ENCODE measurements around the gene TYSND1. TPM values are rescaled to one million over a fixed set of nuclear protein-coding genes. Genes with fewer than 3 reads are reported as not detected.
A peak's percentile ranks its signal among the peaks of the same experiment; 100 is the strongest.

TYSND1 gene
- total RNA-seq, 4 donors from 2014 or later: 18.6 to 48.8 (median 21.9) TPM

- H3K9me3 ChIP-seq: no peaks in the 10 kb centered on the region
- intact Hi-C loops (cut with DNase I; ENCODE audit: low total_unique reads) (no loop called here), in situ Hi-C loops (cut with MboI; ENCODE audit: low pct_ligation_motif_present in 1 of 4, low pct_unique_long_range_greater_than_20kb in 1 of 4, low sequenced_read_pairs in 3 of 4) (no loop called here)
- WGBS, 2 donors (ENCODE audit: low coverage in 1 of 2): 92 to 98% methylated on average over 6 of the region's 6 CpGs
- no peaks in the 10 kb centered on the region for H3K4me1 ChIP-seq
- no peak overlapping the region for H3K27ac ChIP-seq
- H3K4me3 ChIP-seq: no peak overlapping the region
- H3K36me3 ChIP-seq: no peaks in the 10 kb centered on the region
- TF ChIP-seq, protein P1, sequence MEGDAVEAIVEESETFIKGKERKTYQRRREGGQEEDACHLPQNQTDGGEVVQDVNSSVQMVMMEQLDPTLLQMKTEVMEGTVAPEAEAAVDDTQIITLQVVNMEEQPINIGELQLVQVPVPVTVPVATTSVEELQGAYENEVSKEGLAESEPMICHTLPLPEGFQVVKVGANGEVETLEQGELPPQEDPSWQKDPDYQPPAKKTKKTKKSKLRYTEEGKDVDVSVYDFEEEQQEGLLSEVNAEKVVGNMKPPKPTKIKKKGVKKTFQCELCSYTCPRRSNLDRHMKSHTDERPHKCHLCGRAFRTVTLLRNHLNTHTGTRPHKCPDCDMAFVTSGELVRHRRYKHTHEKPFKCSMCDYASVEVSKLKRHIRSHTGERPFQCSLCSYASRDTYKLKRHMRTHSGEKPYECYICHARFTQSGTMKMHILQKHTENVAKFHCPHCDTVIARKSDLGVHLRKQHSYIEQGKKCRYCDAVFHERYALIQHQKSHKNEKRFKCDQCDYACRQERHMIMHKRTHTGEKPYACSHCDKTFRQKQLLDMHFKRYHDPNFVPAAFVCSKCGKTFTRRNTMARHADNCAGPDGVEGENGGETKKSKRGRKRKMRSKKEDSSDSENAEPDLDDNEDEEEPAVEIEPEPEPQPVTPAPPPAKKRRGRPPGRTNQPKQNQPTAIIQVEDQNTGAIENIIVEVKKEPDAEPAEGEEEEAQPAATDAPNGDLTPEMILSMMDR (IDR thresholded peaks at IDR 0.05): no peak
- no peak for TF ChIP-seq EP300 (IDR thresholded peaks at IDR 0.05; ENCODE audit: low read depth)
- TF ChIP-seq POLR2A (IDR thresholded peaks at IDR 0.05): no peak
- TF ChIP-seq POLR2AphosphoS5 (IDR thresholded peaks at IDR 0.05): no peak
- no peaks in the 10 kb centered on the region for H3K27me3 ChIP-seq
- DNase-seq: no peak
Measured at GRCh38 chr10:70096016-70096704, 50.3 kb downstream of the TYSND1 start.

GRCh38 chr10:70094250-70094649, 52.2 kb downstream of the TYSND1 start:
- in situ Hi-C loops (cut with MboI; ENCODE audit: low pct_ligation_motif_present in 1 of 4, low pct_unique_long_range_greater_than_20kb in 1 of 4, low sequenced_read_pairs in 3 of 4): no loop called here

GRCh38 chr10:70093335-70093944, 53.1 kb downstream of the TYSND1 start:
- no peaks in the 10 kb centered on the region for H3K4me1 ChIP-seq
- intact Hi-C loops (cut with DNase I; ENCODE audit: low total_unique reads) (no loop called here), in situ Hi-C loops (cut with MboI; ENCODE audit: low pct_ligation_motif_present in 1 of 4, low pct_unique_long_range_greater_than_20kb in 1 of 4, low sequenced_read_pairs in 3 of 4) (no loop called here)
- no peak for DNase-seq
- H3K4me3 ChIP-seq: no peak overlapping the region
- no peaks in the 10 kb centered on the region for H3K9me3 ChIP-seq
- WGBS, 2 donors (ENCODE audit: low coverage in 1 of 2): 85 to 87% methylated on average over 8 to 9 of the region's 9 CpGs
- TF ChIP-seq EP300 (IDR thresholded peaks at IDR 0.05; ENCODE audit: low read depth): no peak
- TF ChIP-seq, protein P1 (IDR thresholded peaks at IDR 0.05): no peak
- TF ChIP-seq POLR2AphosphoS5 (IDR thresholded peaks at IDR 0.05): no peak
- no peak for TF ChIP-seq POLR2A (IDR thresholded peaks at IDR 0.05)
- no peaks in the 10 kb centered on the region for H3K36me3 ChIP-seq
- no peaks in the 10 kb centered on the region for H3K27me3 ChIP-seq
- H3K27ac ChIP-seq: peak overlapping the region in 1 of 4 donors; percentile 10

More at GRCh38 chr10:70094250-70094649, 52.2 kb downstream of the TYSND1 start:
- H3K27ac ChIP-seq: no peak overlapping the region
- WGBS, 2 donors (ENCODE audit: low coverage in 1 of 2): 84 to 86% methylated on average over 2 of the region's 2 CpGs
- H3K9me3 ChIP-seq: no peaks in the 10 kb centered on the region
- no peaks in the 10 kb centered on the region for H3K4me1 ChIP-seq
- H3K27me3 ChIP-seq: no peaks in the 10 kb centered on the region
- no peaks in the 10 kb centered on the region for H3K36me3 ChIP-seq
- no peak for DNase-seq
- no peak for TF ChIP-seq POLR2AphosphoS5 (IDR thresholded peaks at IDR 0.05)
- TF ChIP-seq, protein P1 (IDR thresholded peaks at IDR 0.05): no peak
- no peak for TF ChIP-seq POLR2A (IDR thresholded peaks at IDR 0.05)
- TF ChIP-seq EP300 (IDR thresholded peaks at IDR 0.05; ENCODE audit: low read depth): no peak
- no peak overlapping the region for H3K4me3 ChIP-seq
- intact Hi-C loops (cut with DNase I; ENCODE audit: low total_unique reads): no loop called here

- H3K27me3 ChIP-seq: no peaks in the 10 kb centered on the region
- in situ Hi-C loops (cut with MboI; ENCODE audit: low pct_ligation_motif_present in 1 of 4, low pct_unique_long_range_greater_than_20kb in 1 of 4, low sequenced_read_pairs in 3 of 4): no loop called here
- H3K4me1 ChIP-seq: no peaks in the 10 kb centered on the region
- intact Hi-C loops (cut with DNase I; ENCODE audit: low total_unique reads): no loop called here
- H3K27ac ChIP-seq: peak overlapping the region in 1 of 4 donors; percentile 31
- no peak overlapping the region for H3K4me3 ChIP-seq
- DNase-seq: no peak
- 84 to 85% methylated on average over 7 of the region's 7 CpGs for WGBS, 2 donors (ENCODE audit: low coverage in 1 of 2)
- H3K9me3 ChIP-seq: no peaks in the 10 kb centered on the region
- no peak for TF ChIP-seq EP300 (IDR thresholded peaks at IDR 0.05; ENCODE audit: low read depth)
- TF ChIP-seq POLR2AphosphoS5 (IDR thresholded peaks at IDR 0.05): no peak
- TF ChIP-seq, protein P1 (IDR thresholded peaks at IDR 0.05): no peak
- TF ChIP-seq POLR2A (IDR thresholded peaks at IDR 0.05): no peak
- no peaks in the 10 kb centered on the region for H3K36me3 ChIP-seq
Measured at GRCh38 chr10:70092389-70092718, 54.1 kb downstream of the TYSND1 start.

Data from transverse colon (tissue), 4 donors.